ENCODE data around the gene OSBPL10. TPM values are rescaled to one million over a fixed set of nuclear protein-coding genes. Genes with fewer than 3 reads are reported as not detected.

Gene OSBPL10
- total and polyA plus RNA-seq, 2 of the 8 experiments (the other 6 are each of a cell fraction or from before 2014, with no cell fraction given) = 26.2 to 86.7 TPM

GRCh38 chr3:31952205-31952604, 28.9 kb downstream of the OSBPL10 start:
- Histone ChIP-seq H3K27me3 (replicated peaks in 1 of 4; ENCODE audit: control insufficient read depth in 3 of 4, extremely low read depth in 1 of 4, insufficient read depth in 3 of 4, low read length in 3 of 4) (no peaks in the 10 kb centered on the region), H2AFZ (ENCODE audit: low read length) (no peak overlapping the region), H2BK15ac (ENCODE audit: low read length) (peak overlapping the region; percentile 84; the same call in 1 of the 2 replicates), H4K20me1 (replicated peaks in 1 of 2; ENCODE audit: control insufficient read depth in 1 of 2, insufficient read depth in 2 of 2, low read length in 2 of 2) (peaks cover 0 to 2% of the 10 kb centered on the region in 2 experiments), H3K36me3 (ENCODE audit: control insufficient read depth in 2 of 4, insufficient read depth in 4 of 4, low read length in 3 of 4) (peaks cover 0 to 16% (median 6%) of the 10 kb centered on the region in 4 experiments; a peak in 3 of 8 replicates), H2BK12ac (ENCODE audit: low read depth, low read length) (0 out of 2 replicates have a peak overlapping the region, but pooled peaks have one; percentile 71), H2BK120ac (replicated peaks; ENCODE audit: low read depth, low read length) (no peak overlapping the region), H3K14ac (ENCODE audit: insufficient read length) (no peak overlapping the region), H2BK5ac (ENCODE audit: low read depth, low read length) (no peak overlapping the region), H3K79me1 (ENCODE audit: low read depth, low read length) (peaks cover 8% of the 10 kb centered on the region), H2AK5ac (ENCODE audit: low read depth, low read length) (no peak overlapping the region; the same call in 1 of the 2 replicates), H3K23ac (ENCODE audit: insufficient read length) (no peak overlapping the region), H3K23me2 (ENCODE audit: low read depth, low read length) (no peaks in the 10 kb centered on the region), H3K18ac (ENCODE audit: extremely low read depth, low read length) (no peak overlapping the region), H3K4me1 (replicated peaks in 1 of 4; ENCODE audit: control insufficient read depth in 3 of 4, insufficient read depth in 4 of 4, low read length in 3 of 4) (peaks cover 0 to 13% (median 5%) of the 10 kb centered on the region in 4 experiments; a peak in 4 of 7 replicates), H3K9me3 (ENCODE audit: insufficient read depth in 2 of 2, low read depth in 1 of 2, low read length in 1 of 2) (peaks cover 19 to 20% of the 10 kb centered on the region in 2 experiments), H4K91ac (replicated peaks; ENCODE audit: insufficient read length, low read length) (no peak overlapping the region), H3K4me3 (ENCODE audit: extremely low read depth in 1 of 4, insufficient read depth in 2 of 4, low read depth in 3 of 4, low read length in 4 of 4) (no peak overlapping the region), H3K56ac (replicated peaks; ENCODE audit: insufficient read length, low read depth, low read length) (peak overlapping the region; percentile 3), H4K8ac (ENCODE audit: extremely low read depth, insufficient read depth, low read length) (no peak overlapping the region), H3K79me2 (ENCODE audit: control insufficient read depth in 1 of 2, insufficient read depth in 2 of 2, low read length in 2 of 2) (peaks cover 21 to 95% of the 10 kb centered on the region in 2 experiments), H3K4ac (replicated peaks; ENCODE audit: insufficient read length, low read depth, low read length) (no peak overlapping the region), H3K4me2 (ENCODE audit: insufficient read depth in 1 of 2, low read depth in 2 of 2, low read length in 2 of 2) (no peak overlapping the region), H3K27ac (ENCODE audit: low read depth, low read length) (0 out of 2 replicates have a peak overlapping the region, but pooled peaks have one; percentile 23), H2BK20ac (ENCODE audit: low read length) (no peak overlapping the region), H4K5ac (ENCODE audit: insufficient read length, low read depth, low read length) (no peak overlapping the region), H3K9ac (replicated peaks in 1 of 4; ENCODE audit: extremely low read depth in 1 of 4, low read depth in 3 of 4, low read length in 3 of 4) (no peak overlapping the region)
- FAIRE-seq = no peak
- ChIA-PET POLR2A (ENCODE audit: partially characterized antibody) (no interaction called here), CTCF (ENCODE audit: partially characterized antibody) (interaction anchor here (0.5 to 1.3 kb wide), 4 partner anchors 14 to 201 kb away, joined by 3 read pairs; no protein-coding TSS in a partner anchor)
- DNase-seq (ENCODE audit: low read depth in 1 of 2, low spot score in 2 of 2) = no peak
- WGBS, 2 experiments (ENCODE audit: extremely low coverage in 1 of 2, insufficient coverage in 1 of 2, insufficient read length in 1 of 2, insufficient replicate concordance in 2 of 2, low coverage in 1 of 2, low lambda C conversion rate in 2 of 2, missing lambda C conversion rate in 1 of 2) = 91% methylated on average over 4 of the region's 4 CpGs; no CpG with 5 or more reads in 1 of the 2 experiments
- no peak for TF ChIP-seq SUZ12 (IDR thresholded peaks at IDR 0.05; ENCODE audit: low read length)
- TF ChIP-seq SP1 (IDR thresholded peaks at IDR 0.05; ENCODE audit: low read depth, low read length) = no peak
- TF ChIP-seq CBX8 (IDR thresholded peaks at IDR 0.05; ENCODE audit: borderline replicate concordance, low read depth, low read length) = no peak
- no peak for TF ChIP-seq GABPA (IDR thresholded peaks at IDR 0.05; ENCODE audit: borderline replicate concordance, insufficient read depth, low read length)
- TF ChIP-seq RAD21 (IDR thresholded peaks at IDR 0.05 in 1 of 2, conservative IDR thresholded peaks at IDR 0.05 in 1 of 2; ENCODE audit: low read depth in 2 of 2, low read length in 2 of 2) = no peak
- TF ChIP-seq TBP (IDR thresholded peaks at IDR 0.05; ENCODE audit: low read depth, low read length) = no peak
- TF ChIP-seq ASH2L (IDR thresholded peaks at IDR 0.05; ENCODE audit: low read length) = no peak
- no peak for TF ChIP-seq NRF1 (IDR thresholded peaks at IDR 0.05; ENCODE audit: low read depth, low read length)
- TF ChIP-seq KDM5A (IDR thresholded peaks at IDR 0.05; ENCODE audit: low read length) = no peak
- no peak for TF ChIP-seq CREB1 (IDR thresholded peaks at IDR 0.05)
- TF ChIP-seq TAF1 (IDR thresholded peaks at IDR 0.05; ENCODE audit: low read depth, low read length) = no peak
- no peak for TF ChIP-seq RFX5 (IDR thresholded peaks at IDR 0.05; ENCODE audit: borderline replicate concordance, low read depth, low read length)
- TF ChIP-seq EZH2 (IDR thresholded peaks at IDR 0.05; ENCODE audit: low read depth, low read length, severe bottlenecking) = no peak
- no peak for TF ChIP-seq ATF3 (IDR thresholded peaks at IDR 0.05; ENCODE audit: insufficient read depth, low read depth, low read length)
